SK-N-SH treated with all-trans-retinoic acid at 6 μM for 48 hours (cell line): ENCODE results near the gene P2RX2.

ENCODE experiments used
- GLIS3 ChIP-seq: fragments of 250-450 bp; sonication (Bioruptor Pico); IDR thresholded peaks from 2 replicates; pipeline ENCODE4 v1.5.0; 2020; ENCODE audit warnings: mild to moderate bottlenecking, moderate library complexity
- POU6F1 ChIP-seq: fragments of 250-450 bp; sonication (Bioruptor Pico); IDR thresholded peaks from 2 replicates; pipeline ENCODE4 v1.8.0; 2021; ENCODE audit warnings: low read depth, mild to moderate bottlenecking, moderate library complexity, borderline replicate concordance
- ZC3H10 ChIP-seq: fragments of 250-450 bp; sonication (Bioruptor Pico); IDR thresholded peaks from 2 replicates; pipeline ENCODE4 v1.5.1; 2021; ENCODE audit warnings: mild to moderate bottlenecking, moderate library complexity

- TF ChIP-seq GLIS3 (no peak), POU6F1 (CRISPR knock-in tag) (no peak), ZC3H10 (CRISPR knock-in tag) (no peak)
Measured at GRCh38 chr12:132603240-132604150, 15.1 kb upstream of the P2RX2 start.
